HFFc6 (cell line): ENCODE results near the gene CD164. TPM values are rescaled to one million over a fixed set of nuclear protein-coding genes. Genes with fewer than 3 reads are reported as not detected.

Source experiments
- DNase-seq: peaks from one replicate; pipeline ENCODE4 v3.0.0-alpha.2; 2018
- H3K27ac Mint-ChIP-seq: 2 replicates; pipeline ENCODE4 v1.8.0; 2020; ENCODE audit warnings: mild to moderate bottlenecking, mixed read lengths
- H3K27me3 Mint-ChIP-seq: 2 replicates; pipeline ENCODE4 v1.8.0; 2021; ENCODE audit warnings: mild to moderate bottlenecking, moderate library complexity, mixed read lengths; ENCODE audit not compliant: insufficient read depth
- H3K36me3 Mint-ChIP-seq: 2 replicates; pipeline ENCODE4 v1.8.0; 2021; ENCODE audit warnings: low read depth, mixed read lengths
- H3K4me1 Mint-ChIP-seq: 2 replicates; pipeline ENCODE4 v1.8.0; 2020; ENCODE audit warnings: low read depth, mixed read lengths
- H3K4me3 Mint-ChIP-seq: 2 replicates; pipeline ENCODE4 v1.8.0; 2020; ENCODE audit warnings: mild to moderate bottlenecking, moderate library complexity, mixed read lengths
- H3K9me3 Mint-ChIP-seq: 2 replicates; pipeline ENCODE4 v1.8.0; 2020; ENCODE audit warnings: mild to moderate bottlenecking, mixed read lengths
- long read RNA-seq: library from polyadenylated mRNA; unstranded; transcript quantifications from one replicate; pipeline ENCODE4 v2.0.0, GENCODE V29; 2019
- total RNA-seq, 6 experiments: library from RNA; stranded (reverse); fragmentation: NEBNext Ultra II Directional; extraction: Animal tissue kit (Norgen Biotek cat#: 25700); gene quantifications; 2 replicates in 1 of 6; 3 replicates in 5 of 6; pipeline ENCODE4 v1.2.3, GENCODE V29; 2021
- TF ChIP-seq, protein P1 (sequence below): fragments of 200-600 bp; sonication (generic); IDR thresholded peaks from 2 replicates; pipeline ENCODE4 v1.5.0; 2021; ENCODE audit warnings: antibody characterized with exemption, mild to moderate bottlenecking

CD164 gene
- total RNA-seq, result 100 to 1,000 TPM; 243 to 260 (median 252) TPM
- long read RNA-seq, full-length matches to known transcripts, result 402 of 442 reads
- long read RNA-seq, partial matches to known transcripts, result 3 of 442 reads
- long read RNA-seq, other reads (novel, unspliced or antisense), result 37 of 442 reads

DNA sequence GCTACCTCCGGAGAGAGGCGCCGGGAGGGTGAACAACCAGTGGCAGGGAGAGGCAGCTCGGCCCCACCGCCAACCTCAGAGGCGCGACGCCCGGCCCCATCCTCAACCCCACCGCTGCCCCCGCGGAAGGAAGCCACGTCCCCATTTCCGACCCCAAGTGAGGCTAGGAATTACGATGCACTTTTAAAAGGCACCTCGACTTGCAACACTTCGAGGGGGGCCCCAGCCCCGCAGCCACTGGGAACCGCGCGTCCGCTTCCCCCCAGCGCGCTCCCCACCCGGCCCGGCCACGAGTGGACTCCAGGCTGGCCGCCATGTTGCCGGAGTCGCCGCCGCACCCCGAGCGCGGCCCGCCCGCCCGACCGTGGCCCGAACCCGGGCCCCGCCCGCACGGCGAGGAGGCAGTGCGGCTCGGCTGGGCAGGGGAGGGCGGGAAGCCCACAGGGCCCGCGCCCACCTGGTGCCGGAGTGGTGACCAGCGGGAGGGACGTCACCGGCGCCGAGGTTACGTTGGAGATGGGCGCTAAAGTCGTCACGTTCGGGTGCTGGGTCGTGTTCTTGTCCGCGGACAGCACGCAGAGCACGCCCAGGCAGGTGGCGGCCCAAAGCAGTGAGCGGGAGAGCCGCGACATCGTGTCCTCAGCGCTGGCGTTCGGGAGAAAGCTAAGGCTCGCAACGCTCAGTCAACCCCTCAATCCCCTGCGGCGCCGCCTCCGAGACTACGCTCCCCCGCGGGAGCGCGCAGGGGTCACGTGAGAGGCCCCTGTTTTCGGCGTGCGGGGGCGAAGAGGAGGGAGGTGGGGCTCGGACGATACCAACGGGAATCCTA, at the start of gene CD164:
CD164 (minus strand) TSS at position 721 of the 829 bp plus-strand sequence; CDS start at position 632, 89 bp downstream.
- peaks cover 17% of the 10 kb centered on the region for H3K36me3 Mint-ChIP-seq
- H3K4me3 Mint-ChIP-seq, result peak within 1 kb of the TSS; percentile 95
- H3K27me3 Mint-ChIP-seq, result no peaks in the 10 kb centered on the region
- H3K27ac Mint-ChIP-seq, result peak within 1 kb of the TSS; percentile 100
- no peaks in the 10 kb centered on the region for H3K9me3 Mint-ChIP-seq
- H3K4me1 Mint-ChIP-seq, result peaks cover 42% of the 10 kb centered on the region
- DNase-seq, result peak; percentile 85
- TF ChIP-seq, protein P1, sequence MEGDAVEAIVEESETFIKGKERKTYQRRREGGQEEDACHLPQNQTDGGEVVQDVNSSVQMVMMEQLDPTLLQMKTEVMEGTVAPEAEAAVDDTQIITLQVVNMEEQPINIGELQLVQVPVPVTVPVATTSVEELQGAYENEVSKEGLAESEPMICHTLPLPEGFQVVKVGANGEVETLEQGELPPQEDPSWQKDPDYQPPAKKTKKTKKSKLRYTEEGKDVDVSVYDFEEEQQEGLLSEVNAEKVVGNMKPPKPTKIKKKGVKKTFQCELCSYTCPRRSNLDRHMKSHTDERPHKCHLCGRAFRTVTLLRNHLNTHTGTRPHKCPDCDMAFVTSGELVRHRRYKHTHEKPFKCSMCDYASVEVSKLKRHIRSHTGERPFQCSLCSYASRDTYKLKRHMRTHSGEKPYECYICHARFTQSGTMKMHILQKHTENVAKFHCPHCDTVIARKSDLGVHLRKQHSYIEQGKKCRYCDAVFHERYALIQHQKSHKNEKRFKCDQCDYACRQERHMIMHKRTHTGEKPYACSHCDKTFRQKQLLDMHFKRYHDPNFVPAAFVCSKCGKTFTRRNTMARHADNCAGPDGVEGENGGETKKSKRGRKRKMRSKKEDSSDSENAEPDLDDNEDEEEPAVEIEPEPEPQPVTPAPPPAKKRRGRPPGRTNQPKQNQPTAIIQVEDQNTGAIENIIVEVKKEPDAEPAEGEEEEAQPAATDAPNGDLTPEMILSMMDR, result no peak

DNA sequence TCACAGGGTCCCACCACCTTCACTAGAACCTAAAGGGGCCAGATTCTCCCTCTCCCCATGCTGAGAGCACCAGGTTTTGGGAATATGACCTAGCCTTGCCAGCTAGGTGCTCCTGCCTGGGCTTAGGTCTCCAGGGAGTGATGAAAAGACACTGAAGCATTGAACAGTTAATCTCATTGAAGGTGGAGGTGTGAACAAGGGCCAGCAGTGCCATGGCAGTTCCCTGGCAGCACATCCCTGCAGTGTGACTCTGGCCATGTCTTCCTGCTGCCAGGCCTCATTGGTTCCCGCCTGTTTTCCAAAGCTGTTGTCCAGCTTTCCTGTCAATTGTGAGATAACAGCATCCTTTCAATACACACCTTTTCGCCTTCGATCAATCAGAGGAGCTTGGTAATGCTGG, 47.2 kb upstream of the CD164 start:
- TF ChIP-seq, protein P1, result no peak
- no peak overlapping the region for H3K27ac Mint-ChIP-seq
- H3K9me3 Mint-ChIP-seq, result no peaks in the 10 kb centered on the region
- H3K4me3 Mint-ChIP-seq, result no peak overlapping the region
- H3K4me1 Mint-ChIP-seq, result peaks cover 15% of the 10 kb centered on the region
- no peaks in the 10 kb centered on the region for H3K36me3 Mint-ChIP-seq
- no peaks in the 10 kb centered on the region; the same call in 1 of the 2 replicates for H3K27me3 Mint-ChIP-seq
- DNase-seq, result no peak

DNA sequence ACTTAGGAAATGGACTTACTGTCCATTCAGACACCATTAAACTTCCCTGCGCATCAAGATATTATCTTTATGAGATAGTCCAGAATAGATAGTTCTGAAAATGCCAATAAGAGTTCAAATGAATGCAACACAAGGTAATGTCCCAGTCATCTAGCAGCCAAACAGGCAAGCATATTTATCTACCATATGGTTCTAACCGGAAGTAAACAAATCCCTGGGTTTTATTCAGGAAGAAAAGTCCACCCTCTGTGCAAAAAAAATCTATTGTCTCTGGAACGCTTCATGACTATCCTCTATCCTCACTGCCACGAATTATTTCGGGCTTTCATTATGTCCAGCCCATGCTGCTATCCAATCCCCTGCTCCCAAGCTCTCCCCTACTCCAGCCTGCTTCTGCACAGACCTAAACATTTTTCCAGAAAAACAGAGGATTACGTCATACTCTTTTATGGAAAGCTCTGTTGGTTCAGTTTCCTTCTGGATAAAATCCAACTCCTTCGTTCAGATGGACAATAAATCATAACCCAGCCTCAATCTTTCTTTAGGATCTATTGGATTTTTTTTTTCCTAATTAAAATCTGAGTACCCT, 46.7 kb upstream of the CD164 start:
- H3K9me3 Mint-ChIP-seq, result no peaks in the 10 kb centered on the region
- H3K4me3 Mint-ChIP-seq, result no peak overlapping the region
- no peak for DNase-seq
- H3K27ac Mint-ChIP-seq, result no peak overlapping the region
- peaks cover 20% of the 10 kb centered on the region for H3K4me1 Mint-ChIP-seq
- TF ChIP-seq, protein P1, result no peak
- H3K36me3 Mint-ChIP-seq, result no peaks in the 10 kb centered on the region
- no peaks in the 10 kb centered on the region; the same call in 1 of the 2 replicates for H3K27me3 Mint-ChIP-seq

DNA sequence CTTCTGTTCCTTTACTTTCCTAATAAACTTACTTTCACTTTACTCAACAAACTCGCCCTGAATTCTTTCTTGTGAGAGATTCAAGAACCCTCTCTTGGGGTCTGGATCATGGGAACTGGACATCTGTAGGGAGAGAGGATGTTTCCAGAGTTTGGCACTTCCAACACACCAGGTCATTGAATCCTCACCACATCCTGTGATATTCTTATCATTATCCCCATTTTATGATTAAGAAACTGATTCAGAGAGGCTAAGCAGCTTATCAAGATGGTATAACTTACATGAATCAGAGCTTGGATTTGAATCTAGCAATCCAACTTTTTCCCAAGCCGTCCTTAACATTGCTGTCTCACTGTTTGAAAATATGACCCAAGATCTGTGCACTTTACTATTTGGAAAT, 42.7 kb upstream of the CD164 start:
- peaks cover 3% of the 10 kb centered on the region; the same call in 1 of the 2 replicates for H3K27me3 Mint-ChIP-seq
- TF ChIP-seq, protein P1, result no peak
- no peaks in the 10 kb centered on the region for H3K9me3 Mint-ChIP-seq
- H3K36me3 Mint-ChIP-seq, result no peaks in the 10 kb centered on the region
- DNase-seq, result no peak
- peak overlapping the region; percentile 12; the same call in 1 of the 2 replicates for H3K27ac Mint-ChIP-seq
- peaks cover 24% of the 10 kb centered on the region for H3K4me1 Mint-ChIP-seq
- H3K4me3 Mint-ChIP-seq, result peak overlapping the region; percentile 70; the same call in 1 of the 2 replicates

DNA sequence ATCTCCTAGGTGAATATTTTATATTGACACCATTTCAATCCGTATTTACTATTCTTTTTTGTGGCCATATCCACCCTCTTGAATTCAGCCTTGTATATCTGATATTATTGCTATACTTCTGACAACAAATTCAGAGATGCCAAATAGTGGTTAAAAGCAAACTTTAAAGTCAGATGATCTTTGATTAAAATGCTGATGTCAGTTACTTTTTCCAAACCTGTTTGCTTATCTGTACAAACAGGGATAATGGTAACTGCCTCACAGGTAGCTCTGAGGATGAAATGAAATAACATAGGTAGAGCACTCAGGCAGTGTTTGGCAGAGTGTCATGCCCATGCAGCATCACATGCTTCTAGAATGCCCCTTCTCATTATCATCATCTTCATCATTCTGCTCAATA, 38.9 kb upstream of the CD164 start:
- Mint-ChIP-seq H3K36me3 (no peaks in the 10 kb centered on the region), H3K9me3 (no peaks in the 10 kb centered on the region), H3K4me3 (no peak overlapping the region), H3K27ac (no peak overlapping the region), H3K4me1 (peaks cover 18% of the 10 kb centered on the region), H3K27me3 (peaks cover 8% of the 10 kb centered on the region)
- no peak for DNase-seq
- TF ChIP-seq, protein P1, result no peak
